ENCODE results near the gene OR52N4. TPM values are rescaled to one million over a fixed set of nuclear protein-coding genes. Genes with fewer than 3 reads are reported as not detected.

OR52N4 gene
- total RNA-seq, 1 experiment from 2014 or later, result not detected

GRCh38 chr11:5767056-5767455 is 13.0 kb downstream of the OR52N4 start:
- BruUV-seq (replicated peaks), result no TSS peak
- H3K79me2 ChIP-seq (ENCODE audit: low read length), result no peaks in the 10 kb centered on the region
- H3K27ac ChIP-seq (ENCODE audit: low read length), result no peak overlapping the region
- no peak for DNase-seq
- POLR2A ChIA-PET (ENCODE audit: unreplicated experiment), result no interaction called here
- no peaks in the 10 kb centered on the region for H4K20me1 ChIP-seq (ENCODE audit: low read length)
- no peaks in the 10 kb centered on the region for H3K4me1 ChIP-seq (ENCODE audit: insufficient read depth, low read length)
- H3K9me2 ChIP-seq (replicated peaks; ENCODE audit: low read length), result no peaks in the 10 kb centered on the region
- H3K9ac ChIP-seq (ENCODE audit: low read length), result no peak overlapping the region
- peaks cover 8% of the 10 kb centered on the region; the same call in 1 of the 2 replicates for H3K27me3 ChIP-seq (ENCODE audit: low read length)
- no peak overlapping the region for H2AFZ ChIP-seq (ENCODE audit: low read length)
- H3F3A ChIP-seq (ENCODE audit: low read length, unreplicated experiment), result no peaks in the 10 kb centered on the region
- H3K9me3 ChIP-seq (ENCODE audit: low read length), result no peaks in the 10 kb centered on the region
- intact Hi-C loops (cut with micrococcal nuclease), result no loop called here
- no peak overlapping the region for H3K4me2 ChIP-seq (ENCODE audit: low read length)
- TF ChIP-seq EZH2phosphoT487 (IDR thresholded peaks at IDR 0.05; ENCODE audit: borderline replicate concordance, low read length) (no peak), CTCF (conservative IDR thresholded peaks at IDR 0.05; ENCODE audit: low read depth, low read length) (no peak), EZH2 (IDR thresholded peaks at IDR 0.05; ENCODE audit: low read length, unreplicated experiment) (no peak)
- no peaks in the 10 kb centered on the region for H3K36me3 ChIP-seq (ENCODE audit: low read depth, low read length)
- ATAC-seq, result no peak
- CTCF ChIA-PET, result no interaction called here
- no peak overlapping the region for H3K4me3 ChIP-seq (ENCODE audit: low read length)

GRCh38 chr11:5783255-5783654 is 29.2 kb downstream of the OR52N4 start, which contains the start of gene OR52N5:
Gene OR52N5 (minus strand): TSS chr11:5783355. CDS start chr11:5778634, 4,721 bp downstream.
- no TSS peak for BruUV-seq (replicated peaks)
- no peak within 1 kb of the TSS for H3K4me3 ChIP-seq (ENCODE audit: low read length)
- no peaks in the 10 kb centered on the region for H3K79me2 ChIP-seq (ENCODE audit: low read length)
- intact Hi-C loops (cut with micrococcal nuclease), result no loop called here
- no peaks in the 10 kb centered on the region for H3K9me2 ChIP-seq (replicated peaks; ENCODE audit: low read length)
- no peaks in the 10 kb centered on the region for H3K9me3 ChIP-seq (ENCODE audit: low read length)
- no peaks in the 10 kb centered on the region for H3K4me1 ChIP-seq (ENCODE audit: insufficient read depth, low read length)
- H3K27ac ChIP-seq (ENCODE audit: low read length), result no peak within 1 kb of the TSS
- ATAC-seq (no peak), DNase-seq (no peak)
- no peak within 1 kb of the TSS for H3K4me2 ChIP-seq (ENCODE audit: low read length)
- TF ChIP-seq EZH2 (IDR thresholded peaks at IDR 0.05; ENCODE audit: low read length, unreplicated experiment) (no peak), EZH2phosphoT487 (IDR thresholded peaks at IDR 0.05; ENCODE audit: borderline replicate concordance, low read length) (no peak), CTCF (conservative IDR thresholded peaks at IDR 0.05; ENCODE audit: low read depth, low read length) (no peak)
- H2AFZ ChIP-seq (ENCODE audit: low read length), result no peak within 1 kb of the TSS
- CTCF ChIA-PET, result no interaction called here
- no peak within 1 kb of the TSS for H3K9ac ChIP-seq (ENCODE audit: low read length)
- H3K27me3 ChIP-seq (ENCODE audit: low read length), result peaks cover 11% of the 10 kb centered on the region; the same call in 1 of the 2 replicates
- H4K20me1 ChIP-seq (ENCODE audit: low read length), result no peaks in the 10 kb centered on the region
- no peaks in the 10 kb centered on the region for H3F3A ChIP-seq (ENCODE audit: low read length, unreplicated experiment)
- POLR2A ChIA-PET (ENCODE audit: unreplicated experiment), result no interaction called here
- H3K36me3 ChIP-seq (ENCODE audit: low read depth, low read length), result no peaks in the 10 kb centered on the region

GRCh38 chr11:5791165-5791564 is 37.1 kb downstream of the OR52N4 start, which contains the start of gene OR52N1:
Gene OR52N1 (minus strand): TSS chr11:5791265. CDS start chr11:5788816, 2,449 bp downstream.
- ATAC-seq (no peak), DNase-seq (no peak)
- Histone ChIP-seq H3K9ac (ENCODE audit: low read length) (no peak within 1 kb of the TSS), H2AFZ (ENCODE audit: low read length) (no peak within 1 kb of the TSS), H4K20me1 (ENCODE audit: low read length) (no peaks in the 10 kb centered on the region), H3K4me2 (ENCODE audit: low read length) (no peak within 1 kb of the TSS), H3K4me1 (ENCODE audit: insufficient read depth, low read length) (no peaks in the 10 kb centered on the region), H3K9me3 (ENCODE audit: low read length) (no peaks in the 10 kb centered on the region), H3K27ac (ENCODE audit: low read length) (no peak within 1 kb of the TSS), H3K4me3 (ENCODE audit: low read length) (no peak within 1 kb of the TSS), H3K27me3 (ENCODE audit: low read length) (no peaks in the 10 kb centered on the region), H3F3A (ENCODE audit: low read length, unreplicated experiment) (no peaks in the 10 kb centered on the region), H3K9me2 (replicated peaks; ENCODE audit: low read length) (no peaks in the 10 kb centered on the region), H3K79me2 (ENCODE audit: low read length) (no peaks in the 10 kb centered on the region), H3K36me3 (ENCODE audit: low read depth, low read length) (no peaks in the 10 kb centered on the region)
- BruUV-seq (replicated peaks), result no TSS peak
- TF ChIP-seq EZH2 (IDR thresholded peaks at IDR 0.05; ENCODE audit: low read length, unreplicated experiment), result no peak
- POLR2A ChIA-PET (ENCODE audit: unreplicated experiment), result no interaction called here
- intact Hi-C loops (cut with micrococcal nuclease), result no loop called here
- CTCF ChIA-PET, result no interaction called here
